IMR-90 (cell line): ENCODE data around the gene TSHZ1. TPM values are rescaled to one million over a fixed set of nuclear protein-coding genes. Genes with fewer than 3 reads are reported as not detected.

Source experiments
- ATAC-seq: fragments of 200-7000 bp; cut with Tn5 transposase; 2 replicates; pipeline ENCODE4 v1.9.1; 2020; ENCODE audit warnings: low read depth, mild to moderate bottlenecking, moderate library complexity
- BruUV-seq: library from RNA; stranded (reverse); fragments of 400-500 nt; replicated peaks from 2 replicates; lab custom pipeline; 2021; lab: Mats Ljungman, UMichigan
- CTCF ChIA-PET: fragments of 300-600 bp; formaldehyde crosslinking; extraction: SDS; loops from one replicate; lab custom pipeline; 2021; ENCODE audit warnings: antibody characterized with exemption; lab: Yijun Ruan, JAX
- POLR2A ChIA-PET: fragments of 300-600 bp; sonication (Branson Sonifier 250); formaldehyde crosslinking; loops from one replicate; lab custom pipeline; 2022; ENCODE audit warnings: antibody characterized with exemption; ENCODE audit not compliant: unreplicated experiment; lab: Charles Lee
- DNase-seq: peaks from one replicate; pipeline ENCODE4 v3.0.0; 2013
- H2AFZ ChIP-seq: replicated peaks from 2 replicates; pipeline ENCODE3; 2013; ENCODE audit warnings: low read length, mild to moderate bottlenecking; ENCODE audit not compliant: poor library complexity
- H2AK5ac ChIP-seq: 2 replicates; pipeline ENCODE4 v1.6.1; 2013; ENCODE audit warnings: low read depth, low read length, inconsistent platforms
- H2AK9ac ChIP-seq: replicated peaks from 2 replicates; pipeline ENCODE3; 2013; ENCODE audit warnings: mild to moderate bottlenecking, low read depth, low read length, moderate library complexity; ENCODE audit not compliant: poor library complexity
- H2BK120ac ChIP-seq: 2 replicates; pipeline ENCODE4 v1.6.1; 2013; ENCODE audit warnings: low read depth, low read length, inconsistent platforms
- H2BK15ac ChIP-seq: 3 replicates; pipeline ENCODE4 v1.6.1; 2013; ENCODE audit warnings: low read depth, low read length, inconsistent platforms
- H2BK20ac ChIP-seq: 2 replicates; pipeline ENCODE4 v1.6.1; 2013; ENCODE audit warnings: low read depth, mild to moderate bottlenecking, inconsistent platforms, low read length, moderate library complexity
- H2BK5ac ChIP-seq: 2 replicates; pipeline ENCODE4 v1.6.1; 2013; ENCODE audit warnings: mild to moderate bottlenecking, low read depth, low read length, inconsistent platforms; ENCODE audit not compliant: poor library complexity, severe bottlenecking
- H3K14ac ChIP-seq: replicated peaks from 2 replicates; pipeline ENCODE4 v1.6.1; 2013; ENCODE audit warnings: low read depth, low read length, inconsistent platforms
- H3K18ac ChIP-seq: 2 replicates; pipeline ENCODE4 v1.6.1; 2013; ENCODE audit warnings: low read depth, low read length, control low read depth
- H3K23ac ChIP-seq: 2 replicates; pipeline ENCODE4 v1.6.1; 2013; ENCODE audit warnings: low read depth, low read length, inconsistent platforms
- H3K27ac ChIP-seq: 2 replicates; pipeline ENCODE4 v1.5.1; 2013; ENCODE audit warnings: mild to moderate bottlenecking, control low read depth, low read length; ENCODE audit not compliant: insufficient read depth
- H3K27me3 ChIP-seq: 2 replicates; pipeline ENCODE4 v1.6.1; 2013; ENCODE audit warnings: low read length; ENCODE audit not compliant: control insufficient read depth, insufficient read depth
- H3K36me3 ChIP-seq: 2 replicates; pipeline ENCODE4 v1.6.1; 2013; ENCODE audit warnings: low read length, mixed read lengths; ENCODE audit not compliant: control insufficient read depth, insufficient read depth
- H3K4ac ChIP-seq: 2 replicates; pipeline ENCODE4 v1.6.1; 2013; ENCODE audit warnings: low read depth, low read length, inconsistent platforms
- H3K4me1 ChIP-seq: 2 replicates; pipeline ENCODE4 v1.6.1; 2013; ENCODE audit warnings: low read length, mixed read lengths; ENCODE audit not compliant: control insufficient read depth, insufficient read depth
- H3K4me2 ChIP-seq: 2 replicates; pipeline ENCODE4 v1.6.1; 2013; ENCODE audit warnings: low read depth, mild to moderate bottlenecking, control low read depth, low read length, moderate library complexity
- H3K4me3 ChIP-seq: 2 replicates; pipeline ENCODE4 v1.5.1; 2013; ENCODE audit warnings: low read depth, mild to moderate bottlenecking, control low read depth, low read length, moderate library complexity; ENCODE audit not compliant: insufficient read depth
- H3K56ac ChIP-seq: 2 replicates; pipeline ENCODE4 v1.6.1; 2013; ENCODE audit warnings: low read length, inconsistent platforms; ENCODE audit not compliant: insufficient read depth; ENCODE audit errors: extremely low read depth
- H3K79me1 ChIP-seq, 2 experiments: 2 replicates each; pipeline ENCODE4 v1.6.1; 2013; ENCODE audit warnings: low read length in 2 of 2, inconsistent platforms in 1 of 2, low read depth in 1 of 2
- H3K9ac ChIP-seq: 2 replicates; pipeline ENCODE4 v1.6.1; 2013; ENCODE audit warnings: low read depth, low read length, control low read depth
- H3K9me1 ChIP-seq: 2 replicates; pipeline ENCODE4 v1.6.1; 2013; ENCODE audit warnings: low read length, inconsistent platforms; ENCODE audit not compliant: insufficient read depth
- H3K9me3 ChIP-seq: 2 replicates; pipeline ENCODE4 v1.6.1; 2013; ENCODE audit warnings: low read length; ENCODE audit not compliant: control insufficient read depth, insufficient read depth
- H4K20me1 ChIP-seq: 2 replicates; pipeline ENCODE4 v1.6.1; 2013; ENCODE audit warnings: low read length, inconsistent platforms; ENCODE audit not compliant: insufficient read depth
- H4K5ac ChIP-seq: 2 replicates; pipeline ENCODE4 v1.6.1; 2013; ENCODE audit warnings: mild to moderate bottlenecking, low read depth, low read length, control low read depth
- H4K8ac ChIP-seq, 2 experiments: 2 replicates each; pipeline ENCODE4 v1.6.1; 2013; ENCODE audit warnings: low read depth in 2 of 2, low read length in 2 of 2, control low read depth in 1 of 2, inconsistent platforms in 1 of 2
- H4K91ac ChIP-seq: 2 replicates; pipeline ENCODE4 v1.6.1; 2013; ENCODE audit warnings: low read depth, low read length, inconsistent platforms; ENCODE audit not compliant: insufficient read depth
- POLR2A ChIP-seq: IDR thresholded peaks from 2 replicates; pipeline ENCODE4 v1.6.1; 2012; ENCODE audit warnings: mild to moderate bottlenecking, low read depth, low read length
- RCOR1 ChIP-seq: IDR thresholded peaks from 2 replicates; pipeline ENCODE4 v1.6.1; 2012; ENCODE audit warnings: mild to moderate bottlenecking, low read length, improper control_type of control experiment; ENCODE audit not compliant: insufficient replicate concordance
- RFX5 ChIP-seq: IDR thresholded peaks from 2 replicates; pipeline ENCODE4 v1.8.0; 2012; ENCODE audit warnings: low read depth, mild to moderate bottlenecking, low read length, moderate library complexity
- WGBS, 2 experiments: methylation state at CpG; one replicate each; pipeline versions ENCODE4 v1.1.5 to v1.1.7; 2013; ENCODE audit warnings: missing lambda C conversion rate in 2 of 2; ENCODE audit not compliant: insufficient read length in 1 of 2; ENCODE audit errors: extremely low coverage in 2 of 2; 5-methylcytosine and 5-hydroxymethylcytosine counted together
- dilution Hi-C: fragments of 300-500 bp; cut with HindIII; formaldehyde crosslinking; loops from one replicate; pipeline ENCODE4 v1.14.3; 2018; ENCODE audit warnings: low sequenced_read_pairs; ENCODE audit not compliant: unreplicated experiment
- in situ Hi-C: fragments of 300-500 bp; cut with MboI; formaldehyde crosslinking; loops from 3 replicates; pipeline ENCODE4 v1.14.3; 2019; ENCODE audit warnings: low sequenced_read_pairs, inconsistent platforms, mixed read lengths
- intact Hi-C: fragments of 100-400 bp; cut with micrococcal nuclease; formaldehyde crosslinking; loops from 2 replicates; pipeline ENCODE4 v1.10.0; 2022
- polyA plus RNA-seq, 3 experiments: library from polyadenylated mRNA; depleted of rRNA; stranded (reverse); fragments of >200 nt; gene quantifications; 2 replicates each; pipeline ENCODE4 v1.2.3, GENCODE V29; 2012; ENCODE audit warnings: low replicate concordance in 1 of 3
- total RNA-seq: library from RNA; depleted of rRNA; stranded (reverse); fragments of >200 nt; gene quantifications from 2 replicates; pipeline ENCODE4 v1.2.3, GENCODE V29; 2012

TSHZ1 gene
- total and polyA plus RNA-seq, 2 of the 4 experiments (the other 2 are of a cell fraction): 7.1 to 10.0 TPM

DNA sequence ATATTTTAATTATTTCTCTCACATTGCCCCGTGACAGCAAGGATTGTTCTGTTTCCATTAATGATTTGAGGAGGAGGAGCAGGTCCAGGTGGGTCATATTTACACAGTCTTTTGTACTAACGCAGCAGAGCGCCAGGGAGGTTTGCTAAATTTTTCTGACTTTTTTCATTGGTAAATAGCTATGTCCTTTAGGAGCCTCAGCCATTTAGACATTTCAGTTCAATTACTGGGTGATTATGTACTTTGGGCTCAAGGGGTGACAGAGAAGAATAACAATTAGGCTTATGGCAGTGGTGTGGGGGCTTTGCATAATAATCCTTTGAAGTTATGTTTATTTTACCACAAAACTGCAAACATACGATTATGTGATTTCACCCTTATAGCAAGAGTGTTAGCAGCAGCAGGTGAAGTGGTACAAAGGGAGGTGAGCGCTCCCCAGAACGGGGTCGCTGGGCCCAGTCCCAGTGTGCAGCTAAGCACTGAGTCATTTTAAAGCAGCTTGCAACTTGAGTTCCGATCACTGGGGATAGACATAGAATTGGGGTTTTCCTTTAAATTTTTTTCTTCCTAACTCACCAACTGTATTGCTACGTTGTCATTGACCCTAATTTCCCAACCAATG, 80.3 kb downstream of the TSHZ1 start:
- WGBS, 2 experiments: no CpG with 5 or more reads among the region's 9 CpGs
- peaks cover 27% of the 10 kb centered on the region for H3K36me3 ChIP-seq
- H2AK5ac ChIP-seq: no peak overlapping the region
- H2BK15ac ChIP-seq: no peak overlapping the region
- intact Hi-C loops (no loop called here), dilution Hi-C loops (no loop called here), in situ Hi-C loops (no loop called here)
- POLR2A ChIA-PET: no interaction called here
- H3K56ac ChIP-seq: no peak overlapping the region
- H4K8ac ChIP-seq: no peak overlapping the region
- ATAC-seq (no peak), DNase-seq (no peak)
- H4K91ac ChIP-seq: no peak overlapping the region
- no peak overlapping the region for H3K9ac ChIP-seq
- no peak overlapping the region for H3K18ac ChIP-seq
- H3K79me1 ChIP-seq: 0 out of 4 replicates have a peak, but pooled peaks cover 0 to 3% of the 10 kb centered on the region in 2 experiments
- BruUV-seq: no TSS peak
- H3K27ac ChIP-seq: no peak overlapping the region
- H2BK120ac ChIP-seq: no peak overlapping the region
- H3K27me3 ChIP-seq: no peaks in the 10 kb centered on the region
- no peak overlapping the region for H3K4me2 ChIP-seq
- H2AK9ac ChIP-seq: no peak overlapping the region
- H4K5ac ChIP-seq: no peak overlapping the region
- H3K4me1 ChIP-seq: no peaks in the 10 kb centered on the region; the same call in 1 of the 2 replicates
- H3K4me3 ChIP-seq: no peak overlapping the region
- H3K9me3 ChIP-seq: no peaks in the 10 kb centered on the region
- H3K9me1 ChIP-seq: peaks cover 7% of the 10 kb centered on the region; the same call in 1 of the 2 replicates
- CTCF ChIA-PET: no interaction called here
- TF ChIP-seq RCOR1 (no peak), POLR2A (no peak), RFX5 (no peak)
- no peak overlapping the region for H2BK5ac ChIP-seq
- no peak overlapping the region for H2AFZ ChIP-seq
- no peaks in the 10 kb centered on the region for H4K20me1 ChIP-seq
- H3K4ac ChIP-seq: no peak overlapping the region
- no peak overlapping the region for H3K23ac ChIP-seq
- H2BK20ac ChIP-seq: no peak overlapping the region
- H3K14ac ChIP-seq: no peak overlapping the region
